ENCODE results near the gene GRM4. TPM values are rescaled to one million over a fixed set of nuclear protein-coding genes. Genes with fewer than 3 reads are reported as not detected.

Gene GRM4
- total and polyA plus RNA-seq, 11 donors = 0.20 TPM; not detected in 10

DNA sequence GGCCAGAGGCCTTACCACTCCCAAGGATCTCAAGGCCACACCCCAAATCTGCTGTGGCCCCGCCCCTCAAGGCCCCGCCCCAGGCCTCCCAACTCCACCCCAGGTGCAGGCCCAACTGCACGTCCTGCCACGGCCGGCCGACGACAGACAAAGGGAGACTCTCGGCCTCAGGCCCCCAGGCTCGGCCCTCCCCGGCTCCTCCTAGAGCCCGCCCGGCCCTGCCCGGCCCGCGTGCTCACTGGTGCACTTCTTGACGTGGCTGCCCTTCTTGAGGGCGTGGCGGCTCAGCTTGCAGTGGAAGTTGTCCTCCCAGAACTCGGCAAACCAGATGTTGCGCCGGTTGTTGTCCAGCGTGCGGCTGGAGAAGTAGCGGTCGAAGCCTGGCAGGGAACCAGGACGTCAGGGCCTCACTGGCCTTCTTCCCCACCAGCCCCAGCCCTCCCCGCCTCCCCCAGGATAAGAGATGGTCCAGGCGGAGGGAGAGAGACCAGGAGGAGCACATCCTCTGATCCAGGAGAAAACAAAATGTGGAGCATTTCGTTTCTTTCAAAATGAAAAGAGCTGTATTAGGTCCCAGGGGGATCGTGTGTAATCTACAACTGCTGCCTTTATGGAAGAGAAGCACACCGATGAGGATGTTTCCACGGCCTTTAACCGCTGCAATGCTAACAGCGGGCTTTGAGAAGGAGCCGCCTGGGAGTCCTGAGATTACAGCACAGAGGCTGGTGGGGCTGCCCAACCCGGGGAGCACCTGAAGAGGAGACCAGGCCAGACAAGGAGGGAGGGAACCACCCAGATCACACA is 89.4 kb downstream of the GRM4 start:
- TF ChIP-seq, protein P1, sequence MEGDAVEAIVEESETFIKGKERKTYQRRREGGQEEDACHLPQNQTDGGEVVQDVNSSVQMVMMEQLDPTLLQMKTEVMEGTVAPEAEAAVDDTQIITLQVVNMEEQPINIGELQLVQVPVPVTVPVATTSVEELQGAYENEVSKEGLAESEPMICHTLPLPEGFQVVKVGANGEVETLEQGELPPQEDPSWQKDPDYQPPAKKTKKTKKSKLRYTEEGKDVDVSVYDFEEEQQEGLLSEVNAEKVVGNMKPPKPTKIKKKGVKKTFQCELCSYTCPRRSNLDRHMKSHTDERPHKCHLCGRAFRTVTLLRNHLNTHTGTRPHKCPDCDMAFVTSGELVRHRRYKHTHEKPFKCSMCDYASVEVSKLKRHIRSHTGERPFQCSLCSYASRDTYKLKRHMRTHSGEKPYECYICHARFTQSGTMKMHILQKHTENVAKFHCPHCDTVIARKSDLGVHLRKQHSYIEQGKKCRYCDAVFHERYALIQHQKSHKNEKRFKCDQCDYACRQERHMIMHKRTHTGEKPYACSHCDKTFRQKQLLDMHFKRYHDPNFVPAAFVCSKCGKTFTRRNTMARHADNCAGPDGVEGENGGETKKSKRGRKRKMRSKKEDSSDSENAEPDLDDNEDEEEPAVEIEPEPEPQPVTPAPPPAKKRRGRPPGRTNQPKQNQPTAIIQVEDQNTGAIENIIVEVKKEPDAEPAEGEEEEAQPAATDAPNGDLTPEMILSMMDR (IDR thresholded peaks at IDR 0.05) = no peak
- no peak for TF ChIP-seq POLR2A (IDR thresholded peaks at IDR 0.05)
- Histone ChIP-seq H3K9me3 (no peaks in the 10 kb centered on the region), H3K4me1 (peaks cover 0 to 5% (median 0%) of the 10 kb centered on the region in 12 donors), H3K27ac (peak overlapping the region in 3 of 12 donors; percentile 3 to 60 (median 5)), H3K4me3 (peak overlapping the region in 8 of 12 donors; percentile 10 to 41 (median 27)), H3K36me3 (no peaks in the 10 kb centered on the region), H3K27me3 (peaks cover 3 to 44% (median 6%) of the 10 kb centered on the region in 9 donors)
- ATAC-seq (peak in 3 of 4 donors; percentile 52 to 83 (median 68)), DNase-seq (peak; percentile 42 to 79 (median 75))
- 27 to 32% (median 28%) methylated on average over 20 to 36 of the region's 36 CpGs for WGBS, 4 donors
- intact Hi-C loops (cut with DNase I) = loop anchor here in 4 of 10 donors (5.0 kb wide), 2 partner anchors 96 to 101 kb away; no protein-coding TSS in a partner anchor

DNA sequence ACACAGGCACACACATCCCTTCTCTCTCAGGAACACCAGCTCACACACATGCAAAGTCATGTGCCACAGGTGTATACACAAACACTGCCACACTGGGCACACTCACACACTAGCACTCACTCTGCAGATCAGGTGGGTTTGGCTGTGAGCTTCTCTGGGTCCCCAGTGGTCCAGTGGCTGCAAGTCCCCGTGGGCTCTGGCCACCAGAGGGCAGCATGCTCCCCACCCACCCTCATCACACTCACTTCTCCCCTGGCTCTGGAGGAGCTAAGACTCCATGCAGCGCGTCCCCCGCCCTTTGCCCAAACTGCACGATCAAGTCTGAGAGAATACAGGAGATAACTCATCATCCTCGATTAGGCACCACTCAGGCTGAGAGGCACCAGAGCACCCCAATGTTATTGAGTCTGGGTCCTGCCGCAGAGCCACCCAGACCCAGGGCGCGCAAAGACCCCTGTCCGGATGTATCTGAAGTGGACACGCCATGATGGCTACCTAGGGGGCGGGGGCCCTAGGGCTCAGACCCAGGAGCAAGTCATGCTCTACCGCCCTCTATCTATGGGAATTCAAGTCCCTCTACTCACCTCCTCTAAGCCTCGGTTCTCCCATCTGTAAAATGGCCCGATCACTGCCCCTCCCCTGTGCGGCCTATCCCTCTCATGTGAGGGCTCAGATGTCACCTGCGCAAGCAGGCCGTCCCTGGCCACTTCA is 90.5 kb downstream of the GRM4 start:
- TF ChIP-seq, protein P1 (IDR thresholded peaks at IDR 0.05) = peak; percentile 62 to 84 (median 72)
- TF ChIP-seq POLR2A (IDR thresholded peaks at IDR 0.05) = no peak
- peak in 3 of 4 donors; percentile 40 to 68 (median 65) for ATAC-seq
- Histone ChIP-seq H3K27me3 (peaks cover 3 to 55% (median 6%) of the 10 kb centered on the region in 9 donors), H3K9me3 (no peaks in the 10 kb centered on the region), H3K27ac (no peak overlapping the region), H3K4me3 (no peak overlapping the region), H3K4me1 (peaks cover 0 to 5% (median 0%) of the 10 kb centered on the region in 12 donors), H3K36me3 (no peaks in the 10 kb centered on the region)
- WGBS, 4 donors = 60 to 82% (median 63%) methylated on average over 13 to 18 of the region's 18 CpGs
- intact Hi-C loops (cut with DNase I) = loop anchor here in 9 of 10 donors (1.0 to 5.0 kb wide), 5 partner anchors 93 to 102 kb away; no protein-coding TSS in a partner anchor
- DNase-seq = peak; percentile 31 to 78 (median 47)

DNA sequence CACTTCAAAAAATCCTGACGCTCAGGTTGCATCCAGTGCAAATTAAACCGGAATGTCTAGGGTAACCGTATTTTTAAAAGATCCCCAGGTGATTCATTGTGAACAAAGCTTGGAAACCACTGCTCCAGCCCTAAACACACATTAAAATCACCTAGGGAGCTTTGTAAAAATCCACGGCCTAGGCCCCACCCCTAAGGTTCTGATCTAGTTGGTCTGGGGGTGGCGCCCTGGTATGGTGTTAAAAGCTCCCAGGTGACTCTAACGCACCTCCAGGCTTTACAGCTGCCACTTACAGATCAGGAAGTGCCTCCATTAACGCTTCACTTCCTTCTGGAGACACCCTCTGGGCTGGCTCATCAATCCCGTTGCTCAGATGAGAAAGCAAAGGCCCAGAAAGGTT is 92.2 kb downstream of the GRM4 start:
- intact Hi-C loops (cut with DNase I) = loop anchor here in 4 of 10 donors (2.0 kb wide), 2 partner anchors 95 to 101 kb away; no protein-coding TSS in a partner anchor
- no peak overlapping the region for H3K4me3 ChIP-seq
- H3K27ac ChIP-seq = no peak overlapping the region
- no peaks in the 10 kb centered on the region for H3K9me3 ChIP-seq
- peaks cover 0 to 5% (median 0%) of the 10 kb centered on the region in 12 donors for H3K4me1 ChIP-seq
- ATAC-seq = no peak
- H3K27me3 ChIP-seq = peaks cover 3 to 69% (median 6%) of the 10 kb centered on the region in 9 donors
- no peaks in the 10 kb centered on the region for H3K36me3 ChIP-seq
- WGBS, 4 donors = 65 to 71% (median 68%) methylated on average over 8 of the region's 8 CpGs
- no peak for TF ChIP-seq POLR2A (IDR thresholded peaks at IDR 0.05)
- TF ChIP-seq, protein P1 (IDR thresholded peaks at IDR 0.05) = no peak
- DNase-seq = no peak

All from heart left ventricle (tissue), 16 donors.